Activated CD8-positive, alpha-beta memory T cell treated with anti-CD3 and anti-CD28 coated beads, Interleukin-2, amount 10 ng/mL, durations not matched to agents 7 days and 5 days (primary cell): ENCODE measurements around the gene GYS1. TPM values are rescaled to one million over a fixed set of nuclear protein-coding genes. Genes with fewer than 3 reads are reported as not detected.
"Not testable (repeated sequence)": the region's sequence is repeated elsewhere in the genome, so short reads cannot be mapped to it uniquely, and the experiment has no call there.

Experiments
- ATAC-seq: fragments of 150-1000 bp; cut with Tn5 transposase; one replicate; pipeline ENCODE4 v1.10.0; 2021; ENCODE audit warnings: moderate library complexity
- CTCF ChIA-PET: fragments of 350-600 bp; sonication (Branson Sonifier 250); formaldehyde crosslinking; loops from one replicate; lab custom pipeline; 2021; ENCODE audit warnings: antibody characterized with exemption; lab: Charles Lee
- DNase-seq: peaks from one replicate; pipeline ENCODE4 v3.0.0-alpha.2; 2020
- H3K27ac Mint-ChIP-seq: one replicate; pipeline ENCODE4 v1.8.0; 2021; ENCODE audit warnings: mild to moderate bottlenecking, mixed read lengths
- H3K27me3 Mint-ChIP-seq: one replicate; pipeline ENCODE4 v1.8.0; 2021; ENCODE audit warnings: mixed read lengths
- H3K36me3 Mint-ChIP-seq: one replicate; pipeline ENCODE4 v1.8.0; 2021; ENCODE audit warnings: mild to moderate bottlenecking, mixed read lengths
- H3K4me1 Mint-ChIP-seq: one replicate; pipeline ENCODE4 v1.8.0; 2021; ENCODE audit warnings: mixed read lengths
- H3K4me3 Mint-ChIP-seq: one replicate; pipeline ENCODE4 v1.8.0; 2021; ENCODE audit warnings: mild to moderate bottlenecking, moderate library complexity, mixed read lengths
- H3K9me3 Mint-ChIP-seq: one replicate; pipeline ENCODE4 v1.8.0; 2022; ENCODE audit warnings: low read depth, mixed read lengths
- total RNA-seq, 2 experiments: library from RNA; stranded (reverse); gene quantifications; one replicate each; pipeline ENCODE4 v1.2.3, GENCODE V29; 2021

GYS1 gene
- total RNA-seq, 2 experiments from 2014 or later = 44.0 to 65.5 TPM

DNA sequence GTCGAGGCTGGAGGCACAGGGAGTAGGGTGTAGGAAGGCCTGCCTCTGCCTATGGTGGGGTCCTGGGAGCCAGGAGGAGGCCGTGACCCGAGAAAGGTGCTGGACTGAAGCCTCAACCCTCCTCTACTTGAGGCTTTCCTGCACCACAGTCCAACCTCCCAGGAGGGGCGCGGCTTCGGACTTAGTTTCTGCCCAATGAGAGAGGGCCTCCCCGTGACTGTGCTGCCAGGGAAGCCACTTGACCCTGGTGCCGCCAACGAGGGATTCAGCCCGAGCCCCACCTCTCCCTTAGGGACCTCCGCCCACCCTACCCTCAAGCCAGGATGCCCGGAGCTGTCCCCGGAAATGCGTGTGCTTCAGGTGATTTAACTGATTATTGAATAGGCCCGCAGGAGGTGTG lies 31.1 kb upstream of the GYS1 start, which contains the start of gene CGB3:
TSS of gene CGB3 (minus strand) at position 101 of the 400 bp plus-strand sequence. CDS start 362 bp downstream, outside the sequence.
- DNase-seq, H3K4me3 Mint-ChIP-seq, H3K9me3 Mint-ChIP-seq, H3K36me3 Mint-ChIP-seq, CTCF ChIA-PET, ATAC-seq, H3K27ac Mint-ChIP-seq: not testable (repeated sequence)
- Mint-ChIP-seq H3K27me3 (peaks cover 10% of the 10 kb centered on the region), H3K4me1 (peaks cover 20% of the 10 kb centered on the region)

DNA sequence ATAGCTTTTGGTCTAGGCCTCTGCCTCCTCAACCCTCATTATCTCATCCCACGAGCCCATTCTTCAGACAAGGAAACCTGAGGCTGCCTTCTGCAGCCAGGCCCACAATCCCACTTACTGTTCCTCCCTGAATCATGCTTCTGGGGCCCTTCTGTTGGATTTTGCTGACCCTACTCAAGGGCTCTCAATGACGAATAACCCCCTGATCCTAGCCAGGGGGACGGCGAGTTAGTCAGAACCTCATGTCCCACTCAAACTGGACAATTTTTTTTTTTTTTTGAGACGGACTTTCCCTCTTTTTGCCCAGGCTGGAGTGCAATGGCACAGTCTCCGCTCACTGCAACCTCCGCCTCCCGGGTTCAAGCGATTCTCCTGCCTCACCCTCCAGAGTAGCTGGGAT lies 29.0 kb upstream of the GYS1 start:
- ATAC-seq = no peak
- H3K4me3 Mint-ChIP-seq = no peak overlapping the region

DNA sequence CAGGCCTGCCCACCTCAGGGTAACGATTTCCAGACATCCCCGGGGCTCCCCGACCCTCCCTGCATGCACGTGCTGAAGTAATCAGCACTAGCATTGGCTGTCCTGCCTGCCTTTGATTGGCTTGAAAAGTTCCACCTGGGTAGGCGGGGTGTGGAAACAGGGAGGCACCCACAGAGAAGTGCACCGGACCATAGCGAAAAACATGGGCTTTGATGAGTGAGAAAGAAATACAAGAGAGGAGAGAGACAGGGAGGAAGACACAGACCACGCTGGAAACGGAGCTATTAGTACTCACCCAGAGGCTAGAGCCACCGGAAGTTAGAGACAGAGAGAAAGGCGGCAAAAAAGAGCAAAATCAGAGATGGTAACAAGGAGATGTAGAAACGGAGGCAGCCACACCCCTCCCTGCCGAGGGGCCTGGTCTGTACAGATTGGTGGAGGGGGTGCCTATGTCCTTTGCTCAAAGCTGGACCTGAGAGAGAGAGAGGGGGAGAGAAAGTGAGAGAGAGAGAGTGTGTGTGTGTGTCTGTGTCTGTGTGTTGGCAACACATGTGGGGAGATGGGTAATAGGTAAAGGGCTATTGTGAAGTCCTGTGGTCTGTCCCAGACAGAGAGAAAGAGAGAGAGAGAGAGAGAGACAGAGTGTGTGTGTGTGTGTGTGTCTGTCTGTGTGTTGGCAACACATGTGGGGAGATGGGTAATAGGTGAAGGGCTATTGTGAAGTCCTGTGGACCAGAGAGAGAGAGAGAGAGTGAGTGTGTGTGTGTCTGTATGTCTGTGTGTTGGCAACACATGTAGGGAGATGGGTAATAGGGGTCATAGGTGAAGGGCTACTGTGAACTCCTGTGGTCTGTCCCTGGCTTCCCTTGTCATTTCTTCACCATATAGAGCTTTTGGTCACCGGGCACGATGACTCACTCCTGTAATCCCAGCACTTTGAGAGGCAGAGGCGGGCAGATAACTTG lies 28.1 kb upstream of the GYS1 start:
- Mint-ChIP-seq H3K36me3 (no peaks in the 10 kb centered on the region), H3K27me3 (peaks cover 14% of the 10 kb centered on the region), H3K27ac (no peak overlapping the region), H3K4me1 (peaks cover 34% of the 10 kb centered on the region), H3K4me3 (no peak overlapping the region), H3K9me3 (no peaks in the 10 kb centered on the region)
- CTCF ChIA-PET = interaction anchor here (0.8 to 5.6 kb wide), 6 partner anchors 21 to 93 kb away, joined by 3 to 47 read pairs (median 4); partner anchors contain the start of genes GYS1, LIN7B and RUVBL2
- no peak for DNase-seq
- ATAC-seq = no peak

More for the DNA sequence above, 29.0 kb upstream of the GYS1 start:
- no peak for DNase-seq
- CTCF ChIA-PET = interaction anchor here (1.1 to 5.6 kb wide), 4 partner anchors 22 to 92 kb away, joined by 3 to 47 read pairs (median 4); partner anchors contain the start of gene LIN7B
- Mint-ChIP-seq H3K9me3 (no peaks in the 10 kb centered on the region), H3K27me3 (peaks cover 14% of the 10 kb centered on the region), H3K36me3 (no peaks in the 10 kb centered on the region), H3K27ac (no peak overlapping the region), H3K4me1 (peaks cover 33% of the 10 kb centered on the region)

DNA sequence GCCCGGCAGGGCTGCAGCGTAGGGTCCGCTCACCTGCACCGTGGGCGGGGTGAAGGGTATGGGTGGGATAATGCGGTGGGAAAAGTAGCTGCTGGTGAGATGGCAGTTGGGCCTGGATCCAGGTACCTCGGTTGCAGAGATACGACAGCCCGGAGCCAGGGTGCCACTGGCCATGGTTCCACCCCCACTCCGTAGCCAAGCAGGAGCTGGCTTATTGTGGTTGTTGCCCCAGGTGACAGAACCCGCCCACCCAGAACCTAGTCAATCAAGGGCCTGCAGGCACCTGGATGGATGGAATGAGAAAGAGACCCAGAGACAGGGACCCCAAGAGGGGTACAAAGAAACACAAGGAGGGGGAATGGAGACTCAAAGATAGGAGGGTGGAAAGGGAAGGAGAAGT lies 27.2 kb upstream of the GYS1 start:
- ATAC-seq (no peak), DNase-seq (no peak)
- peaks cover 14% of the 10 kb centered on the region for H3K27me3 Mint-ChIP-seq
- no peaks in the 10 kb centered on the region for H3K9me3 Mint-ChIP-seq
- peaks cover 34% of the 10 kb centered on the region for H3K4me1 Mint-ChIP-seq
- no peak overlapping the region for H3K27ac Mint-ChIP-seq
- no peak overlapping the region for H3K4me3 Mint-ChIP-seq
- H3K36me3 Mint-ChIP-seq = no peaks in the 10 kb centered on the region
- CTCF ChIA-PET = interaction anchor here (0.9 to 5.6 kb wide), 5 partner anchors 20 to 93 kb away, joined by 3 to 47 read pairs (median 4); partner anchors contain the start of gene LIN7B

DNA sequence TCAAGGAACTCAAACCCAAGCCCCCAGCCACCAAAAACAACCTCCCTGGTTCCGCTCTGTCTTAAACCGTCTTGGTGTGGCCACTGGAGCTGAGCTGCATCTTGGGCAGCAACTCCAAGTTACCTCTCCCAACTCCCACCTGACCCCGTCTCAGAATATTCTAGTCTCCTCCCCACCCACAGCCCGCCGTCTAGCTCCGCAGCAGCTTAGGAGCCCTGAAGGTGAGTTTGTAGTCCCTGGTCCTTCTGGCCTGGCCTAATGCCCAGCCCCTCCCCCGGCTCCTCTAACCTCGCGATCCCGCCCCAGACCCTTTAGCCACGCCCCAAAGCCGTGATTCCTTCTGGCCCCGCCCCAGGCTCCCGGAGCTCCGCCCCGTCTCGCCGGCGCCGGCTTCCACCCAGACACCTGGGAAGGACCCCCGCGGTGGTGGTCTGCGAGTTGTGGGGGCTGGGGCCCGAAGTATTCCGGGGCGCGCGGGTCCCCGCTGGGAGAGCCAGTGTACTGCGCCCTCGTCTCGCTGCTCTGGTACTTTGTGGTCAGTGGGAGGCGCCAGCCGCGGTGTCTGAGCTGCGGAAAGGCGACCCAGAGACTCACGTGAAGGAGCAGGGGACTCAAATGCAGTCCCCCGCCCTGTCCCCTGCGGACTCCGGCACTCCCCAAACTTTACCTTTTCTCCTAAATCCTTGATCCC lies 26.3 kb upstream of the GYS1 start:
- DNase-seq (peak; percentile 69), ATAC-seq (peak; percentile 31)
- Mint-ChIP-seq H3K4me3 (peak overlapping the region; percentile 65), H3K9me3 (no peaks in the 10 kb centered on the region), H3K27me3 (peaks cover 14% of the 10 kb centered on the region), H3K36me3 (no peaks in the 10 kb centered on the region), H3K4me1 (peaks cover 34% of the 10 kb centered on the region), H3K27ac (no peak overlapping the region)
- CTCF ChIA-PET = interaction anchor here (0.9 to 5.6 kb wide), 8 partner anchors 11 to 174 kb away, joined by 3 to 47 read pairs (median 4); partner anchors contain the start of gene LIN7B

DNA sequence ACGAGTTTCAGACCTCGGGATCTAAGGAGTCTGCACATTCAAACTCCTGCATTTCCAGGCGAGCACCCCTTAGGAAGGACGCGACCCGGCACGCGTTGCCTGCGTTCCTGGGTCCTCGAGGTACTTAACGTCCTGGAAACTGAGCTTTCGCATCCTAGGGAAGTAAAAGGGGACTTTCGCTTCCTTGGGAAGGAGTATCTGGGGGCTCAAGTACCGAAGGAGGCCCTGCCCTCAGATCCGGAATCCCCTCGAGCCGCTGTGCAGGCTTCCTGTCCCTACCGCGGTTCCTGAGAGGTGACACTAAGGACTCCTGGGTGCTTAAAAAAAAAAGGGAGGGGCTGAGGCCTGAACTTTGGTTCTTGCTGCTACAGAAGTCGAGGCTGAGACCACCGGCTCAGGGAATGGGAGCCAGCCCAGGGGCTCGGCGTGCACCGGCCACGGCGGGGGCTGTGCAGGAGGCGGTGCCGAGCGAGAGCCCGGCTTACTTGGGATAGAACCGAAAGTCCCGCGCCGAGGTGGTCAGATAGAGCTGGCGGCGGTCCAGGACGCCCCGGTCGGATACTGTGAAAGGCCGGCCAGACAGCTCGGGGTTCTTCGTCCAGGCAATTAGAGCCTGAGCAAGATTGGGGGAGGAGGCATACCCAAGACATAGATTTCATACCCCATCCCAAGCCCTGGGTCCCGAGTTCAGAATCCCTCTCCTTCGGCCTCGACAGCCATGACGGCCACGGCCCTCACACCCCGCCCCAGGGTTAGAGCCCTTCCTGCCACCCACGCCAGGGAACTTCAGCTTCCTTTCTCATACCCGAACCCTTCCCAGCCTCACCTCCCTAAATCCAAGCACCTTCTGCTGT lies 25.5 kb upstream of the GYS1 start:
- not testable (repeated sequence) for H3K27ac Mint-ChIP-seq, H3K9me3 Mint-ChIP-seq, H3K36me3 Mint-ChIP-seq
- Mint-ChIP-seq H3K4me1 (peaks cover 34% of the 10 kb centered on the region), H3K27me3 (peaks cover 14% of the 10 kb centered on the region), H3K4me3 (peak overlapping the region; percentile 65)
- CTCF ChIA-PET = interaction anchor here (1.0 to 5.6 kb wide), 10 partner anchors 11 to 174 kb away, joined by 3 to 47 read pairs (median 4); partner anchors contain the start of genes GYS1, LIN7B and RUVBL2
- DNase-seq = peak; percentile 51
- peak; percentile 16 for ATAC-seq

DNA sequence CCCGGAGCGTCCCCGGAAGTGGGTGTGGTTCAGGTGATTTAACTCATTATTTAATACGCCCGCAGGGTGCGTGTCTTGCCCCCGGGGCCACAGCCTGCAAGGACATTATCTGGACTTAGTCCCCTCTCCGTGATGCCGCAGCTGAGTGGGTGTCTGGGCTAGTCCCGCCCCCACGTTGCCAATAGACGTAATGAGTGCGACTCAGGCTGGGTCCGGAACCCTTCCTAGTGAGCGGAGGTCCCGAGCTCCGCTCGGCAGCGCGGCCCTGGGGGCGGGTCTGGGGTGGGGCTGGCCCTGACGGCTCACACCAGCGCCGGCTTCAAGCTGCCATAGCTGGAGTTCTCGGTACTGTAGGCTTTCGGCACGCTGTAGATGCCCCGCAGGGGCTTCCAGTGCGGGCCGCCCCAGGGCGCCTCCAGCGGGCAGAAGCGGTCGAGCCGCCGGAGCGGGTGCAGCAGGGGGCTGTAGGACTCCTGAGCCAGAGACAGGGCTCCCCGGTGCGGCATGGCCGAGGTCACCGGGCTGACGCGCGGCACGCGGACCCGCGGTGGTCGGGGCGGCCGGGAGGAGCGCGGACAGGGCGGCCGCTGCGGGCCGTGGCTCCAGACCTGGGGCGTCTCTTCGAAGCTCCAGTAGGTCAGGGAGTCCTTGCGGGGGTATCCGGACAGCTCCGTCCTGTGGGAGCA lies 24.7 kb upstream of the GYS1 start:
- CTCF ChIA-PET = interaction anchor here (0.7 to 5.6 kb wide), 10 partner anchors 9 to 96 kb away, joined by 3 to 47 read pairs (median 4); partner anchors contain the start of genes GYS1, LIN7B and RUVBL2
- no peak overlapping the region for H3K27ac Mint-ChIP-seq
- peaks cover 14% of the 10 kb centered on the region for H3K27me3 Mint-ChIP-seq
- H3K36me3 Mint-ChIP-seq = peaks cover 2% of the 10 kb centered on the region
- ATAC-seq (peak; percentile 87), DNase-seq (peak; percentile 79)
- peak overlapping the region; percentile 65 for H3K4me3 Mint-ChIP-seq
- H3K4me1 Mint-ChIP-seq = peaks cover 34% of the 10 kb centered on the region
- no peaks in the 10 kb centered on the region for H3K9me3 Mint-ChIP-seq

DNA sequence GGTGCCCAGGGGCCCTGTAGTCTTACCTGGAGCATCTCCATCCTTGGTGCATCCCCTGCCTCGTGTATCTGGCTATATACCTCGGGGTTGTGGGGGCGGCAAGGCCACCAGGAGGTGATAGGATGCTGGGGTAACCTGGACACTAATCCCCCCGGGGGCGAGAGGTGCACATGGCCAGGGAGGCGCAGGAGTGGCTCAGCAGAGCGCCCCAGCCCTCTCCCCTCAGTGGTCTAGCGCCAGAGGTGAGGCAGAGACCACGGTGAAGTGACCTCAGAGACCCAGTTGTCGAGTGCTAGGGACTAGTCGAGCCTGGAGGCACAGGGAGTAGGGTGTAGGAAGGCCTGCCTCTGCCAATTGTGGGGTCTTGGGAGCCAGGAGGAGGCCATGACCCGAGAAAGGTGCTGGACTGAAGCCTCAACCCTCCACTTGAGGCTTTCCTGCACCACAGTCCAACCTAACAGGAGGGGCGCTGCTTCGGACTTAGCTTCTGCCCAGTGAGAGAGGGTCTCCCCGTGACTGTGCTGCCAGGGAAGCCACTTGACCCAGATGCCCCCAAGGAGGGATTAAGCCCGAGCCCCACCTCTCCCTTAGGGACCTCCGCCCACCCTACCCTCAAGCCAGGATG lies 24.0 kb upstream of the GYS1 start, which contains the start of gene LHB:
TSS of gene LHB (minus strand) at position 51 of the 625 bp plus-strand sequence. CDS start at position 41, 10 bp downstream.
- peaks cover 14% of the 10 kb centered on the region for H3K27me3 Mint-ChIP-seq
- peak within 1 kb of the TSS; percentile 65 for H3K4me3 Mint-ChIP-seq
- DNase-seq (no peak), ATAC-seq (no peak)
- peaks cover 34% of the 10 kb centered on the region for H3K4me1 Mint-ChIP-seq
- no peak within 1 kb of the TSS for H3K27ac Mint-ChIP-seq
- CTCF ChIA-PET = interaction anchor here (0.7 to 5.6 kb wide), 7 partner anchors 8 to 51 kb away, joined by 3 to 47 read pairs (median 4); partner anchors contain the start of genes GYS1 and RUVBL2
- peaks cover 6% of the 10 kb centered on the region for H3K36me3 Mint-ChIP-seq
- H3K9me3 Mint-ChIP-seq = no peaks in the 10 kb centered on the region

DNA sequence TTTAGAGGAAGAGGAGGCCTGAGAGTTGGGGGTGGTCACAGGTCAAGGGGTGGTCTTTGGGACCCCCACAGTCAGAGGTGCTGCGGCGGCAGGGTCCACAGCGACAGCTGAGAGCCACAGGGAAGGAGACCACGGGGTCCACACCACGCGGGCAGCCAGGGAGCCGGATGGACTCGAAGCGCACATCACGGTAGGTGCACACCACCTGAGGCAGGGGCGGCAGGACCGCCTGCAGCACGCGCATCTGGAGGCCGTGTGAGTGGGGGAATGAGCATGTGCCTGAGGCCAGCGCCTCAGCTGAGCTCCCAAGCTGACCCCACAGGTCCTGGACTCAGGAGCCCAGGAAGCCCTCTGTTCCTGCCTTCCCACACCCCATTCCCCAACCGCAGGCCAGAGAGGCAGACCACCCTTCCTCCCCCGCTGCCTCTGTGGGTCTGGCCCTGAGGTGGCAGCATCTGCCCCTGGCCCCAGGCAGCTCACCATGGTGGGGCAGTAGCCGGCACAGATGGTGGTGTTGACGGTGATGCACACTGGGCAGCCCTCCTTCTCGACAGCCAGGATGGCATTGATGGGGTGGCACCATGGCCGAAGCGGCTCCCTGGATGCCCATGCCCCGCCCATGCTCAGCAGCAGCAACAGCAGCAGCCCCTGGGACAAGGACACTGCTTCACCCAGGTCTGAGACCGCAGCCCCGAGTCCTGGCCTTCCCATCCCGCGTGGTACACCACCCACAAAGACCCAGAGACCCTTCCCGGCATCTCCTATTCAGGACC lies 23.1 kb upstream of the GYS1 start:
- Mint-ChIP-seq H3K27ac (no peak overlapping the region), H3K9me3 (no peaks in the 10 kb centered on the region), H3K4me3 (no peak overlapping the region), H3K27me3 (peaks cover 14% of the 10 kb centered on the region), H3K36me3 (peaks cover 6% of the 10 kb centered on the region), H3K4me1 (peaks cover 26% of the 10 kb centered on the region)
- CTCF ChIA-PET = interaction anchor here (1.2 kb wide), 1 partner anchor 23 kb away, joined by 3 read pairs; the partner anchor contains the start of genes GYS1 and RUVBL2
- no peak for DNase-seq
- no peak for ATAC-seq

DNA sequence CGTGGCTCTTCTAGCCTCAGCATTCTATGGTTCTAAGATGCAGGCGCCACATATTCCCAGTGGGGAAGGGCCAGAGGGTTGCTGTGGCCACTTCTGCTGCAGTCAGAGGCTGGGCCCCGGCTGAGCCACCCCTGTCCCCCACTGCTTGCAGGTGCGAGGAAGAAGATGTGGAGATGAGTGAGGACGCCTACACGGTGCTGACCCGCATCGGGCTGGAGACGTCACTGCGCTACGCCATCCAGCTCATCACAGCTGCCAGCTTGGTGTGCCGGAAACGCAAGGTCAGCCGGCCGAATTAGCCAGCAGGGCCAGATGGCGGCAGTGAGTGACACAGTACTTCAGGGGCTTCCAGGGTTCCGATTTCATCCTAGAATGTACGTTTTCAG lies 21.8 kb upstream of the GYS1 start:
- CTCF ChIA-PET = no interaction called here
- H3K4me1 Mint-ChIP-seq = peaks cover 15% of the 10 kb centered on the region
- H3K36me3 Mint-ChIP-seq = peaks cover 9% of the 10 kb centered on the region
- no peaks in the 10 kb centered on the region for H3K9me3 Mint-ChIP-seq
- no peak for ATAC-seq
- DNase-seq = no peak
- H3K4me3 Mint-ChIP-seq = no peak overlapping the region
- peaks cover 6% of the 10 kb centered on the region for H3K27me3 Mint-ChIP-seq
- no peak overlapping the region for H3K27ac Mint-ChIP-seq
